ENCODE measurements around the gene ROR2.

GRCh38 chr9:91603932-91604331, 346.1 kb downstream of the ROR2 start:
- TF ChIP-seq POLR2AphosphoS5 (IDR thresholded peaks at IDR 0.05) (no peak), POLR2A (IDR thresholded peaks at IDR 0.05) (no peak), CTCF (IDR thresholded peaks at IDR 0.05) (no peak)
